Spleen (tissue), 7 donors: ENCODE results near the gene USHBP1.

Experiments used
- CTCF ChIP-seq, 11 experiments: fragments of 200-600 bp in 7 of 11; fragments of 450-650 bp in 4 of 11; sonication (generic) in 4 of 11; IDR thresholded peaks in 8 of 11; conservative IDR thresholded peaks in 3 of 11; 1 replicate in 7 of 11; 2 replicates in 4 of 11; pipeline versions ENCODE4 v1.4.0 to v1.8.0; 2016 to 2021; ENCODE audit warnings: antibody characterized with exemption in 11 of 11, inconsistent platforms in 4 of 11, mild to moderate bottlenecking in 1 of 11
- POLR2A ChIP-seq, 3 donors: fragments of 450-650 bp; IDR thresholded peaks; one replicate each; pipeline ENCODE4 v1.5.1; 2017; ENCODE audit warnings: antibody characterized with exemption in 3 of 3, mild to moderate bottlenecking in 1 of 3
- POLR2AphosphoS5 ChIP-seq, 3 donors: sonication (generic); formaldehyde crosslinking; IDR thresholded peaks; one replicate each; pipeline ENCODE4 v1.5.1; 2017; ENCODE audit warnings: antibody characterized with exemption in 3 of 3
- donor health status: DM: no; HTN: no; CAD: no; lungs with moderate emphysema.
- donor health status: DM: no; HTN: no; CAD: no.
- donor health status: DM: no; HTN: no; CAD: no.

GRCh38 chr19:17282488-17283125 is 18.1 kb upstream of the USHBP1 start:
- TF ChIP-seq POLR2A (IDR thresholded peaks at IDR 0.05) (no peak), CTCF (IDR thresholded peaks at IDR 0.05 in 8 of 11, conservative IDR thresholded peaks at IDR 0.05 in 3 of 11) (peak; percentile 86 to 98 (median 95)), POLR2AphosphoS5 (IDR thresholded peaks at IDR 0.05) (peak; percentile 55 to 78 (median 64))
